ENCODE data around the gene CHD8.
"Not testable (repeated sequence)": the region's sequence is repeated elsewhere in the genome, so short reads cannot be mapped to it uniquely, and the experiment has no call there.

Gene CHD8, protein sequence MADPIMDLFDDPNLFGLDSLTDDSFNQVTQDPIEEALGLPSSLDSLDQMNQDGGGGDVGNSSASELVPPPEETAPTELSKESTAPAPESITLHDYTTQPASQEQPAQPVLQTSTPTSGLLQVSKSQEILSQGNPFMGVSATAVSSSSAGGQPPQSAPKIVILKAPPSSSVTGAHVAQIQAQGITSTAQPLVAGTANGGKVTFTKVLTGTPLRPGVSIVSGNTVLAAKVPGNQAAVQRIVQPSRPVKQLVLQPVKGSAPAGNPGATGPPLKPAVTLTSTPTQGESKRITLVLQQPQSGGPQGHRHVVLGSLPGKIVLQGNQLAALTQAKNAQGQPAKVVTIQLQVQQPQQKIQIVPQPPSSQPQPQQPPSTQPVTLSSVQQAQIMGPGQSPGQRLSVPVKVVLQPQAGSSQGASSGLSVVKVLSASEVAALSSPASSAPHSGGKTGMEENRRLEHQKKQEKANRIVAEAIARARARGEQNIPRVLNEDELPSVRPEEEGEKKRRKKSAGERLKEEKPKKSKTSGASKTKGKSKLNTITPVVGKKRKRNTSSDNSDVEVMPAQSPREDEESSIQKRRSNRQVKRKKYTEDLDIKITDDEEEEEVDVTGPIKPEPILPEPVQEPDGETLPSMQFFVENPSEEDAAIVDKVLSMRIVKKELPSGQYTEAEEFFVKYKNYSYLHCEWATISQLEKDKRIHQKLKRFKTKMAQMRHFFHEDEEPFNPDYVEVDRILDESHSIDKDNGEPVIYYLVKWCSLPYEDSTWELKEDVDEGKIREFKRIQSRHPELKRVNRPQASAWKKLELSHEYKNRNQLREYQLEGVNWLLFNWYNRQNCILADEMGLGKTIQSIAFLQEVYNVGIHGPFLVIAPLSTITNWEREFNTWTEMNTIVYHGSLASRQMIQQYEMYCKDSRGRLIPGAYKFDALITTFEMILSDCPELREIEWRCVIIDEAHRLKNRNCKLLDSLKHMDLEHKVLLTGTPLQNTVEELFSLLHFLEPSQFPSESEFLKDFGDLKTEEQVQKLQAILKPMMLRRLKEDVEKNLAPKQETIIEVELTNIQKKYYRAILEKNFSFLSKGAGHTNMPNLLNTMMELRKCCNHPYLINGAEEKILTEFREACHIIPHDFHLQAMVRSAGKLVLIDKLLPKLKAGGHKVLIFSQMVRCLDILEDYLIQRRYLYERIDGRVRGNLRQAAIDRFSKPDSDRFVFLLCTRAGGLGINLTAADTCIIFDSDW (N-terminal part only)

GRCh38 chr14:21455912-21456667, at the start of gene CHD8:
Gene CHD8, minus strand, starts transcription at chr14:21456123. Its CDS starts 24,480 bp downstream, at chr14:21431643.
- DNase-seq (ENCODE audit: low read depth) = peak; percentile 98

- no peak for DNase-seq (ENCODE audit: low read depth)
Measured at GRCh38 chr14:21505012-21505553, 49.2 kb upstream of the CHD8 start.

DNA sequence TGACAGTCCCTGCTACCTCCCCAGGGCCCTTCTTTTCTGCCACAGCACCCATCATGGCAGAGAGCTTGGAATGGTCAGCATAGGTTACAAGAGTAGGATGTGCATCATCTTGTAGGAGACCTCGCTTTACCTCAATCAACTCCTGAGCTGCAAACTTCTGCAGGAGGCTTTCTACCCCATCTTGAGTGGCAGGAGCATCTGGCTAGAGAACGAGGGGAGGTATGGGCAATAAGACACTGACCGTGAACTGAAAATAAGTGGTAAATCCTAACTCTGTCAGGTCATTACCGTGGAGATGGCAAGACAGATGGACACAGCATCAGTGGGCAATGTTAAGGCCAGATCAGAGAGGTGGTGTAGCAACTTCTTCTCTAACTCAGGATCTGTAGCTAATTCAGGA, 47.5 kb upstream of the CHD8 start:
- DNase-seq (ENCODE audit: low read depth) = no peak

GRCh38 chr14:21501568-21501967, 45.6 kb upstream of the CHD8 start:
- DNase-seq (ENCODE audit: low read depth) = no peak

DNA sequence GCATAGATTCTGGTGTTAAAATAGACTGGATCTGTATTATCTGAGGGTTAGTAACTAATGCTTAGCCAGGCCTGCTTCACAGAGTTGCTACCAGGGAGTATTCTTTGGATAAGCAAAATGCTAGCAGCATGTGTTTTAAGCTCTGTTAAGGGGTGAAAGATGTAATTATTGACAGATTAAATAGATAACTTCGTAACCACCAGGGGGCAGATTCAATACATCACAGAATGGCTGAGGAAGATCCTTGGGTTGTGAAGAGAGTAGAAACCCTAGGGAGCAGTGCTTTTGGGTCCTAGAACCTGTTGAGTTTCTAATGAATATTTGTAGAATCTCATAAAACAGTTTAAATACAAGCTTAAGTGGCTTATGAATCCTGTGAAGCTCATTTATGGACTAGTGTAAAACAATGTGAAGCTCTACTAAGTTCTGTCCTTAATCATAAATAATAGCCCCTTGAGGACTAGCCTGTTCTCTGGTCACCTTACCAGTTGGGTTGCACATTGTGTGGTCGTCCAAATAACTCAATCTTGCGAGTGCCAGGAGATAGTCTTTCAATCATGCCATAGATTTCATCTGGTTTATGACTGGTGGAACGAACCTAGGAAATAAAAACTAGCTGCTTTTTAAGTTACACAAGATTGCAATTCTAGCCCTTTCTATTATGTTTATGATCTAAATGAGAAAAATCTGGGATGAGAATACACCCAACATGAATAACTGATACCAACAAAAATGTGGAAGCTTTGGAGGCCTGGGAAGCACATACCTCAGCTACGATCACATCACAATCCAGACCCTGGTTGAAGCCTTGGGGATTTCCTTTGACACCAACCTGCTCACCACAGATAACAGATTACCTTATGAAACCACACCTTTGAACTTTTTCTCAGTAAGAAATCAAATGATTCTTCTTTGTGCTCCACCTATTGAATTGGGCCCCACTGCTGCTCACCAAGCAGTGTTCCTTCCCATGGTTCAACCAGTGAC, 42.9 kb upstream of the CHD8 start:
- no peak for DNase-seq (ENCODE audit: low read depth)

DNA sequence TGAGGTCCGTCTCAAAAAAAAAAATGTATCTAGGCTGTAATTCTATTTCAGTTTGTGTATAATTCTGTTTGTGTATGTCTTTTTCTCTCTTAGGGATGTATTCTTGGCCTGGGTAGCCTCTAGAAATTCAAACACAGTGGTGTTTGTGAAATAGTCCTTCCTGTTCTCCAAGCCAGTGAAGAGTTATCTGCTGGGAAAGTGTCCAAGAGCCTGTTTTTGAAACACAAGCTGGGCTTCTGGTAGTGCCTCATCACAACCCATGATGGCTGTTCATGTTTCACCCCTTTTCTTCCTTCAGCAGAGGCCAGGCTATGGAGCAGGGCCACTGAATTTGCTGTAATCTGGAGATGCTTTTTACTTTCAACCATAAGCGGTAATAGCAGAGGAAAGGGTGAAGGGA, 40.5 kb upstream of the CHD8 start:
- DNase-seq (ENCODE audit: low read depth) = no peak

GRCh38 chr14:21494902-21495762, 39.2 kb upstream of the CHD8 start:
- DNase-seq (ENCODE audit: low read depth) = no peak

GRCh38 chr14:21486640-21487087, 30.7 kb upstream of the CHD8 start:
- DNase-seq (ENCODE audit: low read depth) = no peak

- DNase-seq (ENCODE audit: low read depth) = peak; percentile 85
Measured at GRCh38 chr14:21476925-21477681, 21.2 kb upstream of the CHD8 start, which contains the start of the genes RAB2B and TOX4. Gene RAB2B, minus strand, starts transcription at chr14:21476959. Its CDS starts 87 bp downstream, at chr14:21476872. Gene TOX4, plus strand, starts transcription at chr14:21477195. Its CDS starts 84 bp downstream, at chr14:21477279.

- peak; percentile 76 for DNase-seq (ENCODE audit: low read depth)
Measured at GRCh38 chr14:21476523-21476924, 20.6 kb upstream of the CHD8 start.

DNA sequence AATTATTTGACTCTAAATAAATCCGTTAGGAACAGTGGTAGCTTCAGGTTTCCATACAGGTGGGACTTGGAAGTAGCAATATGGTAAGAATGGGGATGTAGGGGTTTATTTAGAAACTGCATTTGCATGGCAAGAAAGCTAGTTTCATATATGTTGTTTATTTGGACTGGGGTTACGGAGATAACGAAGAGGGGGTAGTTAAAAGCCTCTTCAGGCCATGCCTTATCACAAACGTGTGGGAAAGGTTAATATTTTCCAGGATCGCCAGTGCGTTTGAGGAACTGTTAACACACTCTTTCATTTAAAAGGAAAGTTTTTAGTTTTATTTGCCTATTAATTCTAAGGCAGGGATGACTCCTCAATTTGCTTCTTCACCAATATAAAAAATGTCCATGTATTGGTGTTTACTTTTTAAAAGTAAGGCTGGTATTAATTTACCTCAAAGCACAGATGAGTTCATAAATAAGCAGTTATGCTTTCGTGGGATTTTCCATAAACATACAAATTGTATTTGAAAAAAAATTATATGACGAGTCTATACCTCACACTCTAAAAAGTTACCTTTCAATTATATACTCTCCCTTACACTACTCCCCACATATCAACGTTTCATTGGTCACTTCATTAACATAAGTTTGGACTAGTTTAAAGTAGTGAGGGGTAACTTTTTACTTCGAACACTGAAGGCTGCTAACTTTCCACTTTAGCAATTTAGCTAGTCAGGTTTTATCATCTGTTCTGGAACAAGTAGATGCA, 20.0 kb upstream of the CHD8 start:
- no peak for DNase-seq (ENCODE audit: low read depth)

DNA sequence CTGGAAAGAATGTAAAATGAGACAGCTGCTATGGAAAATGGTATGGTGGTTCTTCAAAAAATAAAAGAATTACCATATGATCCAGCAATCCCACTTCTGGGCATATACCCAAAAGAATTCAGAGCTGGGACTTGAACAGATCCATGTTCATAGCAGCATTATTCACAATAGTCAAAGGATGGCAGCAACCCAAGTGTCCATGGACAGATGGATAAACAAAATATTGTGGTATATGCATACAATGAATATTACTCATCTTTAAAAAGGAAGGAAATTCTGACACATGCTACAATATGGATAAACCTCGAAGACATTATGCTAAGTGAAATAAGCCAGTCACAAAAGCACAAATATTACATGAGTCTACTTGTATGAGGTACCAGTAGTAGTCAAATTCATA, 11.7 kb upstream of the CHD8 start:
- DNase-seq (ENCODE audit: low read depth) = no peak

DNA sequence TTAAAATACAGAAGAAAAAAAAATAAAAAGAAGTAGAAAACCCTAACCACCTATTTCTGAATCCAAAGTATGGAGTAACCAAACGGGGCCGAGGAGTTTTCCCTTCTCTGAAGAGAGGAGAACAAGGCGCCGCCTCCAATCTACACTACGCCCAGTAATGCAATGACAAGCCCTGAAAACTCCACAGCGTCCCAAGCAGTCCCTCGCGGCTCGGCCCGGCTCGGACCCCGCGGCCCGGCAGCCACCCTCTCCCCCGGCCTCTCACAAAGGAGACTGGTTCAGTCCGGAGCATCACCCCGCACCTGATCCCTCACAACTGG, 371 bp downstream of the CHD8 start:
- DNase-seq (ENCODE audit: low read depth) = no peak

DNA sequence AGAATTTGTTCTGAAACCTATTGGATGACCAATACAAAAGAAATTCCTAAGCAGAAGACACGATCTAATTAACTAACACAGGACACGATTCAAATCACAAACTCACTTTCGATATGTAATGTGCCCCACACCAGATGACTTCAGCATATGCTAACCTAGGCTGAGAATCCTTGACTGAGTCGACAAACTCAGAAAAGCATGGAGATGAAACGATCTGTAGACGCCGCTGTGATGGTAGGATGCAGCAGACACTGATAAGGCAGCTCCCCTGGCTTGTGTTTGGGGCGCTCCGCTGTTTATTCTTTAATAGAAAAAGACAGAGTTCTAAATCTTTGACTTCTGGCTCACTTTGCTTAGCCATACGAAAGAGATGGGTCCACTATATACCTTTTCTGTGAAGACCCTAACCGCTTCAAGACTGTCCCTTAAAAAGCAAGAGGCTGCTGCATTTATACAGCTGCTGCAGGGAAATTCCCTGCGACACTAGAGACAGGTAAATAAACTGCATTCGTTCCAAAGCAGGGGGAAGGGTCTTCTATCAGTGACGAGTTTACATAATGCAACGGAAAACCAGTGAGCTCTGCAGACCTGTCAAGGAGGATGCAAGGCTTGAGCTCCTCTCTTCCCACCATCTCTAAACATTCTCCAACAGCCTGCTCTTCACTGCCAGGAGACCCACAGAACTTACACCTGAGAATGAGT, 929 bp downstream of the CHD8 start:
- DNase-seq (ENCODE audit: low read depth) = no peak

GRCh38 chr14:21449899-21450216, 6.1 kb downstream of the CHD8 start:
- DNase-seq (ENCODE audit: low read depth) = no peak

GRCh38 chr14:21442657-21443056, 13.3 kb downstream of the CHD8 start:
- not testable (repeated sequence) for DNase-seq (ENCODE audit: low read depth)

DNA sequence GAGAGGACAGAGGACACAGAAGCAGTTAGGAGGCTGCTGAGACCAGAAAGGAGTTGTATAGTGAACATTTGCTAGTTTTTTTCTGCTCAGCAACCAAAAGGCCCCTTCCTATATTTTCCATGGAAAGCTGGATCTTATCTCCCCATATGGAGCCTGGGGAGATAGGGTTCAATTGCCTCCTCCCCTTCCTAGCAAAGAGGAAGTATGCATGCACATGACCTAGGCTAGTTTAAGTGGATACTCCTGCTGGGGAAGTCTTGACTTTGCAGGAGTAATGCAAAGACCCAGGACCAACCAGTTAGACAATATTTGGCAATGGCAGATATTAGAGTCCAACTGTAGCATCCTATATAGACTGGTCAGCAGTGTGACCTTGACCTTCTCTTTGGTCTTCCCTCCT, 15.1 kb downstream of the CHD8 start:
- no peak for DNase-seq (ENCODE audit: low read depth)

Measured in stimulated activated CD8-positive, alpha-beta memory T cell treated with anti-CD3 and anti-CD28 coated beads, Interleukin-12 subunit alpha, Interleukin-12 subunit beta, amount 100 ng/mL, for 4 hours (primary cell).